Stimulated activated CD8-positive, alpha-beta memory T cell treated with anti-CD3 and anti-CD28 coated beads, Interleukin-4, amount 100 ng/mL, for 1 hour (primary cell): ENCODE data around the gene GCLM.
"Not testable (repeated sequence)": the region's sequence is repeated elsewhere in the genome, so short reads cannot be mapped to it uniquely, and the experiment has no call there.

ENCODE experiments used
- DNase-seq, 2 donors: peaks; one replicate each; pipeline ENCODE4 v3.0.0-alpha.2; 2020; ENCODE audit warnings: low read depth in 2 of 2, low spot score in 1 of 2

Gene GCLM, protein sequence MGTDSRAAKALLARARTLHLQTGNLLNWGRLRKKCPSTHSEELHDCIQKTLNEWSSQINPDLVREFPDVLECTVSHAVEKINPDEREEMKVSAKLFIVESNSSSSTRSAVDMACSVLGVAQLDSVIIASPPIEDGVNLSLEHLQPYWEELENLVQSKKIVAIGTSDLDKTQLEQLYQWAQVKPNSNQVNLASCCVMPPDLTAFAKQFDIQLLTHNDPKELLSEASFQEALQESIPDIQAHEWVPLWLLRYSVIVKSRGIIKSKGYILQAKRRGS

DNA sequence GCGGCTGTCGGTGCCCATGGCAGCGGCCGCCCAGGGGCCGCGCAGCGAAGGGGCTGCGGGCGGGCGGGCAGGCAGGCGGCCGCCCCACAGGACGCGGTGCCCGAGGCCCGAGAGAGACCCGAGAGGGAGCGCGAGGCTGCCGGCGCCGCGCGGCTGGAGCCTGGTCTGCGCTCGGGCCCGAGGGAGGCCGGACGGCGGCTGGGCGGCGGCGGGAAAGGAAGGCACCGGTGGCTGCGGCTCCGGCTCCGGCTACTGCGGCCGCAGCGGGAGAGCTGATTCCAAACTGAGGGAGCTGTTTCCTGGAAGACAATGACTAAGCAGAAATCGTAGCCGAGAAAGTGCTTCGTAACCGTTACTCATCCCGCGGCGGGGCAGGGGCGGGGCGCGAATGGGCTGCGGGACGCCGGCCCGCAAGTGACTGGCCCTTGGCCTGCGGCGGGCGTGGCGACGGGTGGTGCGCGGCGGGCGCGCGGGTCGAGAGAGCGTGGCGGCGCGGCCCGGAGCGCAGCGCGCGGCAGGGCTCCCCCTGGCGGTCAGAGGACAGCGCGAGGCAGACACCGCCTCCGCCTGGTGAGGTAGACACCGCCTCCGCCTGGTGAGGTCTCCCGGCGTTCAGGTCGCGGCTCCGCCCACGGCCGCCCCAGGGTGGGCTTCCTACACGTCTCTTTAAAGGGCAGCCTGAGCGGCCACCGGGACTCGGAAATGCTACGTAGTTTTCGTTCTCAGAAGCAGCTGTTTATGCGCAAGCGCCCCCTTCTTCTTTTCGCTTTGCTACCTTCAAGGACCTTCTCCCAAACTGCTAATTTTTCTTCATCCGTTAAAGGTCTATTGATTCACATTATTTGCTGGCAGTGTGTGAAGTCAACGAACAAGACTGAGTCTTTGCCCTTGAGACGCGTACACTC is at the start of gene GCLM:
Gene GCLM (minus strand): TSS at position 285 of the 905 bp plus-strand sequence. CDS start 267 bp downstream, at position 18.
- DNase-seq, result peak; percentile 80 to 87

DNA sequence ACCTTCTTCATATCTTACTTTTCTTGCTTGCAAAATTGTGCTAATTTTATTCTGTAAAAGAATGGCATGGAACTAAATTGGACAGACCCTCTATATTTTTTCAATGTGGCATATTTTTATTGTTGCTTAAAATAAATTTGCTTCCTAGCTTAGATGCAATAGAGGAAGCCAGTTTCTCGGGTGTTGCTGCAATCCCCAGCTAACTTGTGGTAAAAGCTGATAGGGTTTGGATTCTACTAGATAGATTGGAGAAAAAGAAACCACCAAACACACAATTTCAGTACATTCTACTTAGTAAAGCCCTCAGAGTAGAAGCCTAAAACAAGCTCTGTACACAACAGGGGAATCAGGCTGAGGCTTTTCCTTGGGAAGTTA is 49.5 kb upstream of the GCLM start:
- no peak for DNase-seq

DNA sequence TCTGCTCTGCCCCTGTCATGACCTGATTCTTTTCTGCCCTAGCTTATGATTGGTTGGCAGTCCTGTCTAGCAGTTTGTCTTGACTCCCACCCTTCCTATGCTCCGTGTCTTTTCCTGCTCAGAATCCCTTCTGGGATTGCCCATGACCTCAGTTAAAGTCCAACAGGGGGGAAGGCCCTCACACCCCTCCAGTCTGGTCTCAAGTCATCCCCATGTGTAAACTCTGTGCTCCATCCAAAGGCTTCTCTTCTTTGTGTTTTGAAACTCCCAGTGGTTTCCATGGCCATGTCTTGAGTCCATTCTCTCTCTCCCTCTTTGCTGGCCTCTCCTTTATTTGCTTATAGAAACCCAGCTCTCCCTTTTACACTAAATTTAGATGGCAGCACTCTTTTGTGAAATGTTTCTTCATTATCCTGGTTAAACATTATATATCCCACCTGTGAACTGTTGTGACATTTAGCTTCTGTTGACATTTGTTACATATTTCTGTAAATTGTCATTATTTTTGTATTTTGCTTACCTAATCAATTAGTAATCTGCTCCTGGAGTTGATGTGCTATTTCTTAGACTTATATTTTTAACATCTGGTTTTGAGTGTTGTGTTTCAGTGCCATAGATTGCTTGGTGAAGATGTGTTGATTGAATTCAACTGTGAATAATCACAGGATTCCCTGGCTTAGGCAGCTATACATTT is 48.9 kb upstream of the GCLM start:
- DNase-seq, result no peak

DNA sequence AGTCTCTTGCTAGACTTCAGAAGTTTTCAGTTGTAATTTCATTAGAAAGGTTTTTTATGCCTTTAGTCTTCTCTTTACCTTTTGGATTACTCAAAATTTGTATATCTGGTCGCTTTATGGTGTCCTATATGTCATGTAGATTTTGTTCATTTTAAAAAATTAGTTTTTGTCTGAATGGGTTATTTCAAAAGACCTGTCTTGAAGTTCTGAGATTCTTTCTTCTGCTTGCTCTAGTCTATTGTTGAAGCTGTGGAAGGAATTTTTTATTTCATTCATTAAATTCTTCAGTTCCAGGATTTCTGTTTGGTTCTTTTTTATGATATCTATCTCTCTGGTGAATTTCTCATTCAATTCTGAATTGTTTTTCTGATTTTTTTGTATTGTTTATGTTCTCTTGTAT is 46.5 kb upstream of the GCLM start:
- DNase-seq, result no peak

DNA sequence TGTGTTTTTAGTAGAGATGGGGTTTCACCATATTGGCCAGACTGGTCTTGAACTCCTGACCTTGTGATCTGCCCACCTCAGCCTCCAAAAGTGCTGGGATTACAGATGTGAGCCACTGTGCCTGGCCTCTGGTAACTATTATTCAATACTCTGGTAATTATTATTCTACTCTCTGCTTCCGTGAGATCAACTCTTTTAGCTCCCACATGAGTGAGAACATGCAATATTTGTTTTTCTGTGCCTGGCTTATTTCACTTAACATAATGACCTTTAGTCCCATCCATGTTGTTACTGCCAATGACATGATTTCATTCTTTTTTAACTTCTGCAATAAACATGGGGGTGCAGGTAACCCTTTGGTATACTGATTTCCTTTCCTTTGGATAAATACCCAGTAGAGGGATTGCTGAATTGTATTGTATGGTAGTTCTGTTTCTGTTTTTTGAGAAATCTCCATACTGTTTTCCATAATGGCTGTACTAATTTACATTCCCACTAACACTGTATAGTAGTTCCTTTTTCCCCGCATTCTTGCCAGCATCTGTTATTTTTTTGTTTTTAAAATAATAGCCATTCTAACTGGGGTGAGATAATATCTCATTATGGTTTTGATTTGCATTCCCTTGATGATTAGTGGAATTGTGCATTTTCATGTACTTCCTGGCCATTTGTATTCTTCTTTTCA is 37.9 kb upstream of the GCLM start:
- DNase-seq, result not testable (repeated sequence)

DNA sequence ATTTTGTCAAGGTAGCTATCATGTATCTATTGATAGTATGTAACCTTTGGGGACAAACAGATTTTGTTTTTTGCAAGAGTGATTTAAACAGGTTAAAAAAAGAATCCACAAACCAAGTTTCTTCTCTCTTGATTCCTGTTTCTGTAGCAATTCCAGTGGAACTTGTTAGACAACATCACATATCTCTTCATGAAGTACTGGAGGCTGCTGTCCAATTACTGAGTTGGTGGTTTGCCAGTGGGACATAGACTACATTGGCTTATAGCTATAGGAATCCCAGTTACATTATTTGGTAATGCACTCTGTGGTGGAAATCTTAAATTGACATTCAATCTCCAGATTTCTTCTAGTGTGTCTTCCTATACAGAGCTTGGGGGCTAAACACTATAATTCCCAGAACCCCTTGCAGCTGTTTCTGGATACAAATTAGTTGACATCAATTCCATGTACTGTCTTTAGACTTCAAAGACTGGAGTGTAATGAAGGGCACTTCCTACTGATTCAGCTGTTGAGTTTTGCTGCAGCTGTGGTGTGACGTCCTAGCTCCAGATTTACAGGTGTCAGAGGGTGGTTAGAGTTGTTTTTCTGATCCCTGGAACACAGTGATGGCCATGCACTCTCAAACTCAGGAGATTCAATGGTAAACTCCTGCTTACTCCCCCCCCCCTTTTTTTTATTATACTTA is 29.4 kb upstream of the GCLM start:
- no peak for DNase-seq

DNA sequence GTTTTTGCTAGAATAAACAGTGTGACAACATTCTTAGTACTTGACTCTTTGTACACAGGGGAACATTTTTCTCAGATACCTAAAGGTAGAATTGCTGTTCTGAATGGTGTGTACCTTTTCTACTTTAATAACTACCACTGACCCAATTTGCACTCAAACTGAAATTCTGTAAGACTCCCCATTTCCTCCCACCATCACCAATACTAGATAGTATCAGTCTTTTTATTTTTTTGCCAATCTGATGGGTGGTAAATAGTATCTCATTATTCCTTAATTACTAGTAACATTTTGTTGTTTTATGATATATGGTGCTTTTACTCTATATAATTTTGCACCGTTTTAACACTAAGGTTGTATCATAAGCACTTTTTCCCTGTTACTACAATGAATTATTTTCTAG is 28.8 kb upstream of the GCLM start:
- DNase-seq, result no peak

DNA sequence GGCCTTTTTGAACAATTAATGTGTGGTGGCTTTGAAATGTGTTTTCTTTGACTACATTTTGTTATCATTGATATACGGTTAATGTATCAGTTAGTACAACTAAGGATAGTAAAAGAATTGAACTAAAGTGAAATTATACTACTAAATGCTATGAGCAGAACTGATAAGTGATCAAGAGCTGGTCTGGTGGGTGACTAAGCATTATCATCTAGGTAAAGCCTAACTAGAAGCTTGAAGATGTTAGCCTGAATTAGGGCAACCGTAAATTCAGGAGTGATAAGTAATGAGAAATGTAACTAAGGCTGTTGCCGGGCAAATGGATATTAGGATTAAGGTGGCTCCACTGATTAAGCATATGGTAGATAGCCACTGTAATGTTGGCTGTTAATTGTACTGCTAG is 16.0 kb upstream of the GCLM start:
- DNase-seq, result no peak

DNA sequence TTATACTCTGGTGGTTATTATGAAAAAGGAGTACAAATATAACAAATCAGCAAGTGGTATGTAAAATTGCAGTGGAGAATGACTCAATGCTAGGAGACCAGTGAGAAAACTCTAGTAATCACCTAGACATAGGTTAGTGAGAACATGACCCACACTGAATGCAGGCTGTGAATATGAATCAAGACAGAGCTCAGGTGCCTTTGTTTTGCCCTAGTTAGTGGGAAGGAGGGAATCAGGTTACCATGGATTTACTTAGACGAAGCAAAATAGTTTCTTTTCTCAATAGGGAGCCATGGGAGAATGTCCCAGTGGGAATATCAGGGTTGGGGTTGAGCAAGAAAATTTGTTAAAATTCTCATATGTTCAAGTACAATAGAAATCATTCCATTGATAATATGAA is 10.6 kb upstream of the GCLM start:
- DNase-seq, result no peak

DNA sequence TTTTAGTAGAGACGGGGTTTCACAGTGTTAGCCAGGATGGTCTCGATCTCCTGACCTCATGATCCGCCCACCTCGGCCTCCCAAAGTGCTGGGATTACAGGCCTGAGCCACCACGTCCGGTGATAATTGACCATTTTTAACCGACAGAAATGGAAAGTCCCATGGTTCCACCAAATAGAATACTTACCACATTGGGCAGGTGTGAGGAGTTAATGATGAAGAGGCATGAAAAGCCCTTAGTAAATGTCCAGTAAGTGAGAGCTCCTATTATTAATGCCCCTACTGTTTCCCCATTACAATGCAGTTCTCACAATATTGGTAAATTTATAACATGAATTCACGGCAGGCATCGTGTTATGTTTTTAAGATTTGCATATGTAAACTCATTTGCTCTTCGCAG is 8.1 kb upstream of the GCLM start:
- DNase-seq, result no peak

DNA sequence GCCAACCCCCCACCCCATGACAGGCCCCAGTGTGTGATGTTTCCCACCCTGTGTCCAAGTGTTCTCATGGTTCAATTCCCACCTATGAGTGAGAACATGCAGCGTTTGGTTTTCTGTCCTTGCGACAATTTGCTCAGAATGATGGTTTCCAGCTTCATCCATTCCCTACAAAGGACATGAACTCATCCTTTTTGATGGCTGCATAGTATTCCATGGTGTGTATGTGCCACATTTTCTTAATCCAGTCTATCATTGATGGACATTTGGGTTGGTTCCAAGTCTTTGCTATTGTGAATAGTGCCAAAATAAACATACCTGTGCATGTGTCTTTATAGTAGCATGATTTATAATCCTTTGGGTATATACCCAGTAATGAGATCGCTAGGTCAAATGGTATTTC is 1.6 kb upstream of the GCLM start:
- not testable (repeated sequence) for DNase-seq

DNA sequence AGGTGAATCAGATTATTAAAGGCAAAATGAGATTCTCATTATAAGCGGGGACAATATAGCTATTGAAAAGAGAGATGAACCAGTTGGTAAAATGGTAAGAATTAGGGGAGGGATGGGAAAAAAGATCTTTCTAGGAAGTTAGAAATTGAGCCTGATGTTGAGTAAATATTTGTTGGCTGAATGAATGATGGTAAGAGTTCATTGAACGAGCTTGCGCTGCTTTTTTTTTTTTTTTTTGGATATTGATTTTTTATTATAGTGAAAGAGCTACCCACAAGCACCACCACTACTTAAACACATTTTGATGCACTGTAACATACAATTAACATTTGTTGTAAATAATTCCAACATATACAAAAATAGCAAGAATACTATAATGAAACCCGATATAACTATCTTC is 1.1 kb upstream of the GCLM start:
- DNase-seq, result no peak

DNA sequence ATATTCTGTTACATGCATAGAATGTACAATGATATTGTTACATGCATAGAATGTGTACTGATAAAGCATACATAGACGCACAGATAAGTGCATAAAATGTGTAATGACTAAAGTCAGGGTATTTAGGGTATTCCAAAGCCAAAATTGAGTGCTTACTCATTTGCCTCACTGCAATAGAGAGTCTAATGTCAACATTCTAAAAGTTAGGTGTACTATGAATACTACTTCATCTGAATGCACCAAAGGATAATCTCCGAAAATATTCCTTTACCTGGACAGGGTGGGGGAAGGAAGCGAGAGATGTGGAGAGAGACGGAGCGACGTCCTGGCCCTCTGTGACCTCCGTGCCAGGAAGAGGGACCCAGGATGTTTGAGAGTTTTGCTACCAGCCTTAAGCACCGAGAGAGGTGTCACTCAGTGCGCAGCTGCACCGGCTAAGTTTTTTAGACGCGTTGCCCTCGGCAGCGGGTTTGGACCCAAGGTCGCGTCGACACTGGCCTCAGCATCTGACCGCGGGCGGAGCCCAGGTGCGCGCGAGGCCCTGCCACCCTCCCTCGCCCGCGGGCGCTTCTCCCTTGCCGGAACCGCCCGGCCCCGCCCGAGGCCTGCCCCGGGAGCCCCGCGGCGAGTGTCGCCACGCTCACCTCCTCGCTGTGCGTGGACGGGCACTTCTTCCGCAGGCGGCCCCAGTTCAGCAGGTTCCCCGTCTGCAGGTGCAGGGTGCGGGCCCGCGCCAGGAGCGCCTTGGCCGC is 660 bp downstream of the GCLM start:
- DNase-seq, result peak; percentile 19 to 26

DNA sequence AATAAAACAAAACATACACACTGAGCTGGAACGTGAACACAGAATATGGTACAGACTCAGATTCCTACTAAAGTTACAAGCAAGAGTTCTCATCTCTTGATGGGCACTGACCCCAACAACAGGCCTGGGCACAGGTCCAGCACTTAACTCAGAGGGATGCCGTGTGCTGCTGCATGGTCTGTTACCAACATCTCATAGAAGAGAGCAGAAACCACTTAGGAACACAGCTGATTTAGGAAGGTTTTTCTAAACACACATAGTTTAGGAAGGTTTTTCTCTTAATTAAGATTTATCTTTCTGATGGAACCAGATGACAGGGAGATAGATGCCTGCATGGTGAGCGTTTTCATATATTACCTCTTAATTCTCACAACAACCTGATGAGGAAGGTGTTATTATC is 1.5 kb downstream of the GCLM start:
- DNase-seq, result no peak

DNA sequence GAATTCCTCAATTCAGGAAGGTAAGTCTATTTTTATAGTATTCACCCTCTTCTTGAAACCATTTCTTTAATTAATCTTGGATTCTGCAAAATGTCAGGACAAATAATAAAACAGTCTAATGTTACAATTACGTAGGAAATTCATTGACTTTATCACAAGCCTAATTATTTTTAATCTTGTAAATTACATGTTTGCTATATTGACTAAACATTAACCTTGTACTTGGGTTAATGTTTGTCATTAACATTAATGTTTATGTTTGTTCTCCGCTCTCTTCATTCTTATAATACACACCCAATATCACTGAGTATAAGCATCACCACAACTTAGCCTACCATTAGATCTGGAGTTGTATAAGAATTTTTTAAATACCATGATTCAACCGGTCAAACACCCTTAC is 2.8 kb downstream of the GCLM start:
- no peak for DNase-seq

DNA sequence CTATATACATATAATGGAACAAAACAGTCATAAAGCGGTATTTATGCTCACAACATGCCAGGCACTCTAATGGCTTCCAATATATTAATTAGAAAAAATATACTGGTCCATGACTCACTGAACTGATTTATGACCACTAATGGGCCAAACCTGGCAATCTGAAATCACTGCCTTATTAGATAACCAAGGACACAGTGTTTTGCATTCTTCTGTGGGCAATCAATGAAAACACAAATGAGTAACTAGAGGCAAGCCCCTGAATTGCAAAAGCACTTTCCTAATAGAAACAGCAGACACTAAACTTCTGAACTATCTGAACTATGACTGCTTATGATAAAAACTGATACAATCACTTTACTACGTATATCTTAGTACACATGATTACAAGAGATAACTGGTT is 3.5 kb downstream of the GCLM start:
- no peak for DNase-seq

DNA sequence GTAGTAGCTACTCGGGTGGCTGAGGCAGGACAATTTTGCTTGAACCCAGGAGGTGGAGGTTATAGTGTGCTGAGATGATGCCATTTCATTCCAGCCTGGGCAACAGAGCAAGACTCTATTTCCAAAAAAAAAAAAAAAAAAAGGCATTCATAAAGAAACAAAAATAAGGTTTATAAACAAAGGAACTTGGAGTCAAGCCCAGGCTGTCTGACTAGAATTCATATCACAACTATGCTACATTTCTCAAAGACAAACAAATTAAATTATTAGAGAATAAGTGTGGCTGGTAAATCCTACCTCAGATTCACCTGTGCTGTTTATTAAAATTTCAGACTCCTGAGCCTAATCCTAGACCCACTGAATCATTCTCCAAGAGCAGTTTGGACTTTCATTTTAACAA is 4.2 kb downstream of the GCLM start:
- DNase-seq, result no peak

DNA sequence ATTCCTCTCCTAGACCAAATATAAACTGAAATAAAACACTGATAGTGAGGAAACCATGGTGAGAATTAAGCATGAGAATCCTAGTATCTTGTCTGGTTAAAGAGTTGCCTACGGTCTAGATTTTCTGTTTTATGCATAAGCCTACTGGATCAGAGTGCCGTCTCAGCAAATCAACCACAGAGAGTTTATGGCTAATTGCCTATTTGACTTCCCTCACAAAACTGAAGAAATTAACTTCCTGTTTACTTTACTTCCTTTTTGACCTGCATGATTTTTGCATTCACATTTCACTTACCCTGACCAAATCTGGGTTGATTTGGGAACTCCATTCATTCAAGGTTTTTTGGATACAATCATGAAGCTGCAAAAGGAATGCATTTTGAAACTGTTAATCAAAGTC is 5.0 kb downstream of the GCLM start:
- no peak for DNase-seq

DNA sequence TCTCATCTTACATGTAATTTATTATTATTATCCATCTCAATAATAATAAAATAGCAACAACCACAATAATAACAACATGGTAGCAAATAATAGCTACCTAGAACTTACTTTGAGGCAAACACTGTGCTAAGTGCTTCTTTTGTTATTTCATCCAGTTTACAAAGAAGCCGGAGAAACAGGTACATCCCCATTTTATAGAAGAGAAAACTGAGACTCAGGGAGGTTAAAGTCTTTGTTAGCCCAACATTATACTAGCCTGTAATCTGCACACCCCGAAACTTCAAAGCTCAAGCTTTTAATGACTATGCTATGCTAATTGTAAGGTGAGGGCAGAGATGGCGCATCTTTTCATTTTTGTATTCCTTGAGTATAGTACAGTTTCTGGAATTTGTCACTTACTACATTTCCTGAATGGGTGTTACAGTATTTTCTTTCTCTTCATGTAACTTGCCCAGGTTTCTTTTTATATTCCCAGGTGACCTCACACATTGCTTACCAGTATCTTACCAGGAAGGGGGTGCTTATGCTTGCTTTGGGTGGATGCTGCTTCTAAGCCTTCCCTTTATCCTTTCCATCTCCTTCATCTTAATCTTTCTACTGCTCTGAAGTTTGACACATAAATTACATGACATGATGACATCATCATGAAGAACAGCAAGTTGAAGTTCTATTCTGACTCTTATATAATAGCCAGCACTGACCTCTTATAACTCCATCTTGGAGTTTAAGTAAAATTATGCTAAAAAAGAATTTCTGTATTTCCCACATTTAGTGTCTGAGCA is 8.3 kb downstream of the GCLM start:
- no peak for DNase-seq
